Calu3 (cell line): Measurements from ENCODE around the gene DTL. TPM values are rescaled to one million over a fixed set of nuclear protein-coding genes. Genes with fewer than 3 reads are reported as not detected.

Source experiments
- BruUV-seq: library from RNA; stranded (reverse); fragments of 400-500 nt; replicated peaks from 2 replicates; lab custom pipeline; 2021; lab: Mats Ljungman, UMichigan
- CTCF ChIA-PET: fragments of 300-600 bp; sonication (Branson Sonifier 250); formaldehyde crosslinking; loops from one replicate; lab custom pipeline; 2022; ENCODE audit warnings: antibody characterized with exemption; lab: Charles Lee
- DNase-seq: peaks from one replicate; pipeline ENCODE4 v3.0.0; 2022
- H3K27ac Mint-ChIP-seq: one replicate; pipeline ENCODE4 v1.8.0; 2022; ENCODE audit warnings: mixed read lengths; ENCODE audit not compliant: unreplicated experiment
- H3K27me3 Mint-ChIP-seq: one replicate; pipeline ENCODE4 v1.8.0; 2022; ENCODE audit warnings: mixed read lengths; ENCODE audit not compliant: unreplicated experiment
- H3K36me3 Mint-ChIP-seq: one replicate; pipeline ENCODE4 v1.8.0; 2022; ENCODE audit warnings: mild to moderate bottlenecking, moderate library complexity, mixed read lengths; ENCODE audit not compliant: insufficient read depth, unreplicated experiment
- H3K4me1 Mint-ChIP-seq: one replicate; pipeline ENCODE4 v1.8.0; 2022; ENCODE audit warnings: mild to moderate bottlenecking, low read depth, mixed read lengths; ENCODE audit not compliant: unreplicated experiment
- H3K4me3 Mint-ChIP-seq: one replicate; pipeline ENCODE4 v1.8.0; 2022; ENCODE audit warnings: mild to moderate bottlenecking, low read depth, moderate library complexity, mixed read lengths; ENCODE audit not compliant: unreplicated experiment
- H3K9me3 Mint-ChIP-seq: one replicate; pipeline ENCODE4 v1.8.0; 2022; ENCODE audit warnings: low read depth, mixed read lengths; ENCODE audit not compliant: unreplicated experiment
- CTCF ChIP-seq: fragments of 200-600 bp; IDR thresholded peaks from one replicate; pipeline ENCODE4 v1.8.0; 2022; ENCODE audit warnings: antibody characterized with exemption; ENCODE audit not compliant: unreplicated experiment
- intact Hi-C: fragments of 100-400 bp; cut with micrococcal nuclease; formaldehyde crosslinking; loops from one replicate; pipeline ENCODE4 v1.10.0; 2022; ENCODE audit not compliant: unreplicated experiment
- total RNA-seq: library from RNA; stranded (reverse); gene quantifications from 2 replicates; pipeline ENCODE4 v1.2.3, GENCODE V29; 2022

DTL gene
- total RNA-seq, 1 experiment from 2014 or later, result 44.0 TPM

DNA sequence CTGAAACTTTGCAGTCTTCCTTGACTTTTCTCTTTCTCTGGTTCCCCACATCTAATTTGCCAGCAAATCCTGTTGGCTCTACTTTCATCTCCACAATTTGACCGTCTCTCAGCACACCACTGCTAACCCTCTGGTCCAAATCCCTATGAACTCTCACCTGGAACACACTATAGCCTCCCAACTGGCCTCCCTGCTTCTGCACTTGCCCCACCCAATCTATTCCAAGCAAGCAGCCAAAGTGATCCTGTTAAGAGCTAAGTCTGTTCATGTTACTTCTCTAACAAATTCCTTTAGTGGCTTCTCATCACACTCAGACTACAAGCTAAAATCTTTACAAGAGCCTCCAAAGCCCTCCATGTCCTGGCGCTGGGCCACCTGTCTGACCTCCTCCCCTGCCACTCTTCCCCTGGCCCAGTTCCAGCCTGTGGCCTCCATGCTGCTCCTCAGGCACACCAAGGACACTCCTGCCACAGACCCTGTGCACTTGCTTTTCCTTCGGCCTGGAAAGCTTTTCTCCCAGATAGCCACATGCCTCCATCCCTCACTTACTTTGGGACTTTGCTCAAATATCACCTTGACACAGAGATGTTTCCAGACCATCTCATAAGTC lies 104.1 kb downstream of the DTL start:
- Mint-ChIP-seq H3K27me3 (no peaks in the 10 kb centered on the region), H3K27ac (no peak overlapping the region), H3K4me3 (no peak overlapping the region), H3K36me3 (no peaks in the 10 kb centered on the region), H3K4me1 (no peaks in the 10 kb centered on the region), H3K9me3 (peaks cover under 1% of the 10 kb centered on the region)
- CTCF ChIA-PET, result no interaction called here
- intact Hi-C loops, result no loop called here
- no peak for DNase-seq
- TF ChIP-seq CTCF, result no peak
- no TSS peak for BruUV-seq

GRCh38 chr1:212141404-212141803 lies 105.9 kb downstream of the DTL start:
- Mint-ChIP-seq H3K4me1 (no peaks in the 10 kb centered on the region), H3K4me3 (no peak overlapping the region), H3K27me3 (no peaks in the 10 kb centered on the region), H3K9me3 (no peaks in the 10 kb centered on the region), H3K27ac (no peak overlapping the region), H3K36me3 (no peaks in the 10 kb centered on the region)
- intact Hi-C loops, result no loop called here
- TF ChIP-seq CTCF, result no peak
- CTCF ChIA-PET, result interaction anchor here (0.5 kb wide), 1 partner anchor 276 kb away, joined by 3 read pairs; no protein-coding TSS in a partner anchor
- DNase-seq, result no peak
- no TSS peak for BruUV-seq

DNA sequence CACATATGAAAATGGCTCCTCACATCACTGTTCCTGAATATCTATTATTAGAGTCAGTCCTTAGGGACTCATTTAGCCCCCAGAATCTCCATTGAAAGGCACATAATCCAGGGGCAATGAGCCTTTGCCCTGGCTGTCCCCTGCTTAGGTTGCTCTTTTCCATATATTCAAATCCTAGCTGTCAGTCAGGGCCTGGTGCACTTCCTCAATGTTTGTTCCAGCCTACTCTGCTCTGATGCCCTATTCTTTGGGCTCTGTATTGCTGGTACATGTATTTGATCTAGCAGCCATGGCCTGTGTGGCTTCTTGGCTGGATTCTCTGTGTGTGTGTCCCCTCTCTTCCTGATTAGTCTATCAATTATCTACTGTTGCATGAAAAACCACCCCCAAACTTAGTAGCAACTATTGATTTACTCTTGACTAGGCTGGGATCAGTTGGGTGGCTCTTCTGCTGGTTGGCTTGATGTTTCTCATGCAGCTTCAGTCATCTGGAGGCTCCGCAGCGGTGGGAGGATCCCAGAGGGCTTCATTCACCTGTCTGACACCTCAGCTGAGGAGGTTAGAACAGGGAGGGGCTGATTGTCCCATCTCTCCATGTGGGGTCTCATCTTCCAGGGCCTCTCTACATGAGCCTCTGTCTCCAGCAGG lies 107.5 kb downstream of the DTL start:
- Mint-ChIP-seq H3K27ac (no peak overlapping the region), H3K4me1 (no peaks in the 10 kb centered on the region), H3K27me3 (no peaks in the 10 kb centered on the region), H3K36me3 (no peaks in the 10 kb centered on the region), H3K9me3 (no peaks in the 10 kb centered on the region), H3K4me3 (no peak overlapping the region)
- no peak for DNase-seq
- no peak for TF ChIP-seq CTCF
- CTCF ChIA-PET, result no interaction called here
- intact Hi-C loops, result no loop called here
- no TSS peak for BruUV-seq

DNA sequence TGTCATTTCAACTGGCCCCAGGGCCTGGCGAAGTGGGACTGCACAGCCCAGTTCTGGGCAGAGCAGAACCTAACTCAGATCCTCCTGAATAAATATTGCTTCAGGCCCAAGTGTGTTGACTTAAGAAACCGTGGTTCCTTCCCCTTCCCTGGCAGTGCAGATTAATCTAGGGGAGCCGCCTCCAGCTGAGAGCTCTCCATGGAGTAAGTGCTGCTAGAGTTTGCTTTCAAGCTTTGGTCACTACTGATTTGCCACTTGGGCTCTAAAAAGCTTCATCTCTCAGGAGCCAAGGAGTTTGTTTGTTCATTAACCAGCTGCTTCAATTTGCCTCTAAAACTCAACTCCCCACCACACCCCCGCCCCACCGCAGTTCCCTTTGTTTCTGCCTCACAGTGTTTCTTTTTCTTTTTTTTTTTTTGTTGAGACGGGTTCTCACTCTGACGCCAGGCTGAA lies 112.1 kb downstream of the DTL start:
- no peaks in the 10 kb centered on the region for H3K36me3 Mint-ChIP-seq
- no peak overlapping the region for H3K27ac Mint-ChIP-seq
- no TSS peak for BruUV-seq

More for the DNA sequence above, 112.1 kb downstream of the DTL start:
- Mint-ChIP-seq H3K4me3 (no peak overlapping the region), H3K4me1 (no peaks in the 10 kb centered on the region), H3K9me3 (no peaks in the 10 kb centered on the region), H3K27me3 (no peaks in the 10 kb centered on the region)
- CTCF ChIA-PET, result no interaction called here
- DNase-seq, result no peak
- intact Hi-C loops, result no loop called here
- no peak for TF ChIP-seq CTCF
